Gastrocnemius medialis (tissue), 4 donors: ENCODE measurements around the gene SLC8A3. TPM values are rescaled to one million over a fixed set of nuclear protein-coding genes. Genes with fewer than 3 reads are reported as not detected.

Experiments
- ATAC-seq, 2 donors: fragments of 150-250 bp; one replicate each; pipeline ENCODE4 v1.9.1; 2016
- DNase-seq, 2 donors: peaks; one replicate each; pipeline ENCODE4 v3.0.0-alpha.2; 2019
- H3K27ac ChIP-seq, 4 donors: fragments of 200-600 bp; sonication (generic); 1 replicate in 1 of 4; 2 replicates in 3 of 4; pipeline ENCODE4 v1.5.1; 2016 to 2018; ENCODE audit warnings: mild to moderate bottlenecking in 2 of 4, moderate library complexity in 1 of 4
- H3K27me3 ChIP-seq, 3 donors: fragments of 200-600 bp; sonication (generic) in 2 of 3; 1 replicate in 1 of 3; 2 replicates in 2 of 3; pipeline versions ENCODE4 v1.5.1 to v1.6.0; 2016 to 2019; ENCODE audit warnings: mild to moderate bottlenecking in 1 of 3, moderate library complexity in 1 of 3
- H3K36me3 ChIP-seq, 2 donors: fragments of 200-600 bp; sonication (generic) in 1 of 2; one replicate each; pipeline ENCODE4 v1.5.1; 2017 to 2018
- H3K4me1 ChIP-seq, 2 donors: fragments of 200-600 bp; sonication (generic) in 1 of 2; one replicate each; pipeline ENCODE4 v1.5.1; 2016 to 2017; ENCODE audit warnings: mild to moderate bottlenecking in 2 of 2
- H3K4me3 ChIP-seq, 4 donors: fragments of 200-600 bp; sonication (generic) in 3 of 4; 1 replicate in 1 of 4; 2 replicates in 3 of 4; pipeline ENCODE4 v1.5.1; 2016 to 2019; ENCODE audit warnings: mild to moderate bottlenecking in 2 of 4
- H3K9me3 ChIP-seq, 3 donors: fragments of 200-600 bp; sonication (generic) in 2 of 3; 1 replicate in 1 of 3; 2 replicates in 2 of 3; pipeline ENCODE4 v1.5.1; 2016 to 2019
- POLR2A ChIP-seq, 2 donors: fragments of 450-650 bp; IDR thresholded peaks; one replicate each; pipeline ENCODE4 v1.6.1; 2017; ENCODE audit warnings: antibody characterized with exemption in 2 of 2, mild to moderate bottlenecking in 2 of 2, moderate library complexity in 2 of 2
- in situ Hi-C, 4 donors: fragments of 200-750 bp; cut with MboI; loops; one replicate each; pipeline versions ENCODE4 v1.15.0 to v1.8.0; 2017; ENCODE audit warnings: low sequenced_read_pairs in 4 of 4
- intact Hi-C: fragments of 100-400 bp; cut with DNase I; formaldehyde crosslinking; loops from one replicate; pipeline ENCODE4 v1.15.1; 2023; ENCODE audit warnings: low total_unique reads
- total RNA-seq, 4 donors: library from RNA; depleted of rRNA; stranded (reverse); fragments of >200 nt; gene quantifications; one replicate each; pipeline versions ENCODE4 v1.1.0 to v1.2.3, GENCODE V29; 2016
- TF ChIP-seq, protein P1 (sequence below), 5 experiments: fragments of 450-650 bp in 3 of 5; fragments of 200-600 bp in 2 of 5; sonication (generic) in 2 of 5; IDR thresholded peaks in 4 of 5; conservative IDR thresholded peaks in 1 of 5; 1 replicate in 4 of 5; 2 replicates in 1 of 5; pipeline ENCODE4 v1.5.1; 2016 to 2019; ENCODE audit warnings: antibody characterized with exemption in 5 of 5, mild to moderate bottlenecking in 3 of 5, moderate library complexity in 3 of 5

Gene SLC8A3
- total RNA-seq, 4 donors from 2014 or later = 8.5 to 14.1 (median 12.6) TPM

DNA sequence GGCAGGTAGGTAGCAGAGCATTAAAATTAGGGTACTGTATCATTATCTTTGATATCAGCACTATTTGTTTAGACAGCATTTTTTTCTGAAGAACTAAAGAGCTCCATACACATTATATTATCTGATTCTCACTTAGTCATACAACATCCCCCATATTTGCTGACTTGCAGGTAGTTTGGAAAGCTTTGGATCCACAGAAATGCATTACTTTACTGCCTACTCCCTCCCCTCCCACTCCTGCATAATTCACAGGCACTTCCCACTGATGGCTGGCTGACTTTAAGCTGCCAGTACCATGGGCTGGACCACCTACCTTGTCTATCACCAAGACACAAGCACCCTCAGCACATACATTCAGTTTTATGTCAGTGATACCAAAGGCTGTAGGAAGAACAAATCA lies 110.4 kb downstream of the SLC8A3 start:
- no peak overlapping the region for H3K27ac ChIP-seq
- DNase-seq (no peak), ATAC-seq (no peak)
- intact Hi-C loops (no loop called here), in situ Hi-C loops (no loop called here)
- H3K9me3 ChIP-seq = no peaks in the 10 kb centered on the region
- H3K27me3 ChIP-seq = no peaks in the 10 kb centered on the region
- no peaks in the 10 kb centered on the region for H3K36me3 ChIP-seq
- no peak overlapping the region for H3K4me3 ChIP-seq
- TF ChIP-seq, protein P1, sequence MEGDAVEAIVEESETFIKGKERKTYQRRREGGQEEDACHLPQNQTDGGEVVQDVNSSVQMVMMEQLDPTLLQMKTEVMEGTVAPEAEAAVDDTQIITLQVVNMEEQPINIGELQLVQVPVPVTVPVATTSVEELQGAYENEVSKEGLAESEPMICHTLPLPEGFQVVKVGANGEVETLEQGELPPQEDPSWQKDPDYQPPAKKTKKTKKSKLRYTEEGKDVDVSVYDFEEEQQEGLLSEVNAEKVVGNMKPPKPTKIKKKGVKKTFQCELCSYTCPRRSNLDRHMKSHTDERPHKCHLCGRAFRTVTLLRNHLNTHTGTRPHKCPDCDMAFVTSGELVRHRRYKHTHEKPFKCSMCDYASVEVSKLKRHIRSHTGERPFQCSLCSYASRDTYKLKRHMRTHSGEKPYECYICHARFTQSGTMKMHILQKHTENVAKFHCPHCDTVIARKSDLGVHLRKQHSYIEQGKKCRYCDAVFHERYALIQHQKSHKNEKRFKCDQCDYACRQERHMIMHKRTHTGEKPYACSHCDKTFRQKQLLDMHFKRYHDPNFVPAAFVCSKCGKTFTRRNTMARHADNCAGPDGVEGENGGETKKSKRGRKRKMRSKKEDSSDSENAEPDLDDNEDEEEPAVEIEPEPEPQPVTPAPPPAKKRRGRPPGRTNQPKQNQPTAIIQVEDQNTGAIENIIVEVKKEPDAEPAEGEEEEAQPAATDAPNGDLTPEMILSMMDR (IDR thresholded peaks at IDR 0.05 in 4 of 5, conservative IDR thresholded peaks at IDR 0.05 in 1 of 5) = no peak
- TF ChIP-seq POLR2A (IDR thresholded peaks at IDR 0.05) = no peak
- H3K4me1 ChIP-seq = no peaks in the 10 kb centered on the region

DNA sequence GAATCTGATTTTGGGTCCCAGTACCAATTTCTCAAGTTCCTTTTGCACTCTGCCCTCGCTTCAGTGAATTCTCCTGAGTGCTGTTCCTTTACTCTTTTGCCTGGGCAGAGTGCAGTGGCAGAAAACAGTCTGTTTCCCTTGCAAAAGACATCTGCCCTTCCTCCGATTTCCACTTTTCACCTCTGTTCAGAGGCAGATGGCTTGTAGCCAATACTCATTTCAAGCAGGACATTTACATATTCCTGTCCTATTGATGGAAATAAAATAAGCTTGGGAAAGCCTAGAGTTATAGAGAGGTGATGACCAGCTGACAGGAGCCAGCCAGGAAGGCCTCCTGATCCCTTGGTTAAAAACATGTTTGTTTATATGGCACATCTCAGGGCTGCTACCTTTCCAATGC lies 111.0 kb downstream of the SLC8A3 start:
- Histone ChIP-seq H3K27me3 (no peaks in the 10 kb centered on the region), H3K36me3 (no peaks in the 10 kb centered on the region), H3K9me3 (no peaks in the 10 kb centered on the region), H3K4me3 (no peak overlapping the region), H3K27ac (no peak overlapping the region), H3K4me1 (no peaks in the 10 kb centered on the region)
- in situ Hi-C loops (no loop called here), intact Hi-C loops (no loop called here)
- TF ChIP-seq POLR2A (IDR thresholded peaks at IDR 0.05) = no peak
- ATAC-seq (no peak), DNase-seq (no peak)

DNA sequence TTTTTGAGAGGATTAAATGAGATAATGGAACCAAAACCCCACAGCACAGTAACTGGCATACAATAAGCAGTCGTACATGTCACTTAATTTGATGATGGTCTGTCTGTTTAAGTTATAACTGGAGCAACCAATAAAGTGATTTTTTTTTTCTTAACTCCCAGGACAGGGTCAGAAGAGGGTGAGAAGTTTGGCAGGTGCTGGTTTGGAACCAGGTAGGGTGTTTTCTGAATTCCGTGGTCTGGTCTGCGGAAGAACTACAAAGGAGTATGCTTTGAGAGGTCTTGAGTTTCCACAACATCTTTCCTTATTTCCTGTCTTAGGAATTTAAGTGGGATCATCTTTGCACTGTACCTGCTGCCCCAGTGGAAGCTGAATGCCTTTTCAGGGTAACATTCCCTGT lies 111.7 kb downstream of the SLC8A3 start:
- intact Hi-C loops (no loop called here), in situ Hi-C loops (no loop called here)
- ATAC-seq (no peak), DNase-seq (no peak)
- TF ChIP-seq POLR2A (IDR thresholded peaks at IDR 0.05) = no peak
- TF ChIP-seq, protein P1 (IDR thresholded peaks at IDR 0.05 in 4 of 5, conservative IDR thresholded peaks at IDR 0.05 in 1 of 5) = no peak
- no peaks in the 10 kb centered on the region for H3K9me3 ChIP-seq
- no peak overlapping the region for H3K27ac ChIP-seq
- no peak overlapping the region for H3K4me3 ChIP-seq
- H3K4me1 ChIP-seq = no peaks in the 10 kb centered on the region
- no peaks in the 10 kb centered on the region for H3K27me3 ChIP-seq
- H3K36me3 ChIP-seq = no peaks in the 10 kb centered on the region

DNA sequence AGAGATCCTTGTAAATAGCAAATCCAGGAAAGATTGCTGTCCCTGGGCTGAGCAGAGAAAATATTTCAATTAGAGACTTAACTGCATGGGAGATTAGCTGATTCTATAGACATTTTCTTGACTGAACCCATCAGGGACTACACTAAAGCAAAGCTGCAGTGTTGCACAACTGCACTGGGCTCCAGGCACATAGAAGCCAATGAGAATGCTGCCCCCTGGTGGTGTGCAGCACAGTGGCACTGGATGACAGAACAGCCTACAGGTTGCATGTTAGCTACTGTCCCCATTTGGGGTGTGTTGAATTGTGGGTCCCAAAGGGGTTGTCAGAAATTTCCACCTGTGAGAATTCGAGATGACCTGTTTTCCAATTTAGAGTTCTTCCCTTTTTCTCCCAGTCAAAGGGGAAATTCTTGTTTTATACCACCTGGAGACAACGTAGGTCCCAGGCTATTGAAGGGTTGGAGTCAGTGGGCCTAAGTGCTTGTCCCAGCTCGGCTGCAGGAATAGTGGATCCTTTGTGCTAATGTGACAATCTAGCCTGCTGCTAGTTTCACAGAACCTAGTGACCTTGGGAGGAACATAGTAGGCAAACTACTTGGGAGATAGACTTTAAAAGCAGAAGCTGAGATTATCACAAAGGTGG lies 114.7 kb downstream of the SLC8A3 start:
- ATAC-seq (peak in 1 of 2 donors; percentile 72), DNase-seq (peak; percentile 7 to 53)
- in situ Hi-C loops (no loop called here), intact Hi-C loops (loop anchor here (1.0 kb wide), 1 partner anchor 28 kb away; no protein-coding TSS in a partner anchor)
- H3K4me1 ChIP-seq = peaks cover 5 to 12% of the 10 kb centered on the region in 2 donors
- TF ChIP-seq, protein P1 (IDR thresholded peaks at IDR 0.05 in 4 of 5, conservative IDR thresholded peaks at IDR 0.05 in 1 of 5) = peak; percentile 51 to 74 (median 66)
- TF ChIP-seq POLR2A (IDR thresholded peaks at IDR 0.05) = no peak
- H3K4me3 ChIP-seq = no peak overlapping the region
- H3K36me3 ChIP-seq = no peaks in the 10 kb centered on the region
- no peaks in the 10 kb centered on the region for H3K9me3 ChIP-seq
- H3K27ac ChIP-seq = no peak overlapping the region
- H3K27me3 ChIP-seq = no peaks in the 10 kb centered on the region

DNA sequence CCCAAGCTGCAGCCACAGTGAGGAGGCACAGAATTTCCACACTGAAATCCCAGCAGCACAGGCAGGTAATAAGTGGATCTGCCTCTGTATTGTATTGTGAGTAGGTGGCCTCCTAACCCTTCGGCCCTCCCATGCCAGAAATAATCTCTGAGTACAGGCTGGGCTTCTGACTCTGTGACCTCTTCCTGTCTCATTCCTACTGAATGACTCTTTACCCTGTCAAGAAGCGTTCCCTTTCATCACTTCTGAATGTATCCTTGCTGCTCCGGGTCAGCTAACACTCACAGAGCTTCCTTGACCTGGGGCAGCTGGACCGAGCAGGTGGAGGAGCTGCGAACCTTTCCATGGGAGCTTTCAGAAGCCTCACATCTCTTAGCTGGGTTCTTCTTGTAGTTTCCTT lies 119.6 kb downstream of the SLC8A3 start:
- in situ Hi-C loops = no loop called here
- ATAC-seq = peak; percentile 77 to 81

More for the DNA sequence above, 119.6 kb downstream of the SLC8A3 start:
- H3K4me3 ChIP-seq = no peak overlapping the region
- peak overlapping the region; percentile 52 to 75 (median 58) for H3K27ac ChIP-seq
- H3K4me1 ChIP-seq = peaks cover 23 to 24% of the 10 kb centered on the region in 2 donors
- H3K9me3 ChIP-seq = no peaks in the 10 kb centered on the region
- TF ChIP-seq POLR2A (IDR thresholded peaks at IDR 0.05) = no peak
- TF ChIP-seq, protein P1 (IDR thresholded peaks at IDR 0.05 in 4 of 5, conservative IDR thresholded peaks at IDR 0.05 in 1 of 5) = no peak
- no peaks in the 10 kb centered on the region for H3K36me3 ChIP-seq
- DNase-seq = peak in 1 of 2 donors; percentile 61
- intact Hi-C loops = no loop called here
- no peaks in the 10 kb centered on the region for H3K27me3 ChIP-seq
